Epithelial cell of proximal tubule (primary cell): ENCODE results near the gene FMO2. TPM values are rescaled to one million over a fixed set of nuclear protein-coding genes. Genes with fewer than 3 reads are reported as not detected.

Experiments used
- DNase-seq: peaks from one replicate; pipeline ENCODE4 v3.0.0-alpha.2; 2011; ENCODE audit warnings: low read depth
- H3K4me3 ChIP-seq: 2 replicates; pipeline ENCODE4 v1.5.1; 2011; ENCODE audit warnings: low read depth, mild to moderate bottlenecking, low read length
- CTCF ChIP-seq: conservative IDR thresholded peaks from 2 replicates; pipeline ENCODE4 v1.5.1; 2012; ENCODE audit warnings: low read depth, mild to moderate bottlenecking, low read length
- total RNA-seq: library from RNA; depleted of rRNA; stranded (reverse); fragments of >200 nt; gene quantifications from 2 replicates; pipeline ENCODE4 v1.2.3, GENCODE V29; 2015

Gene FMO2
- total RNA-seq, 1 donor from 2014 or later = not detected

GRCh38 chr1:171141688-171142415, 43.2 kb upstream of the FMO2 start:
- DNase-seq = no peak
- TF ChIP-seq CTCF = peak; percentile 39
- no peak overlapping the region for H3K4me3 ChIP-seq

GRCh38 chr1:171142416-171143385, 42.4 kb upstream of the FMO2 start:
- no peak overlapping the region for H3K4me3 ChIP-seq
- DNase-seq = no peak
- no peak for TF ChIP-seq CTCF

- no peak for TF ChIP-seq CTCF
- DNase-seq = no peak
- H3K4me3 ChIP-seq = no peak overlapping the region
These were observed 34.9 kb upstream of the FMO2 start for GRCh38 chr1:171150156-171150555.

GRCh38 chr1:171152549-171152948, 32.6 kb upstream of the FMO2 start:
- no peak for TF ChIP-seq CTCF
- DNase-seq = no peak
- H3K4me3 ChIP-seq = no peak overlapping the region

- TF ChIP-seq CTCF = no peak
- no peak for DNase-seq
- H3K4me3 ChIP-seq = no peak overlapping the region
These were observed 29.6 kb upstream of the FMO2 start for GRCh38 chr1:171155484-171155883.

- no peak for DNase-seq
- no peak overlapping the region for H3K4me3 ChIP-seq
- no peak for TF ChIP-seq CTCF
These were observed 27.0 kb upstream of the FMO2 start for GRCh38 chr1:171158096-171158495.
